Measurements from ENCODE around the gene ACOX2. TPM values are rescaled to one million over a fixed set of nuclear protein-coding genes. Genes with fewer than 3 reads are reported as not detected.

Gene ACOX2
- total RNA-seq, 2 donors from 2014 or later: 2.3 to 5.9 TPM

GRCh38 chr3:58560771-58561311 is 23.9 kb upstream of the ACOX2 start:
- ATAC-seq: peak; percentile 74

GRCh38 chr3:58559586-58559985 is 22.6 kb upstream of the ACOX2 start:
- no peak for ATAC-seq
- 81 to 84% methylated on average over 5 of the region's 5 CpGs for WGBS, 2 donors
- TF ChIP-seq POLR2A (IDR thresholded peaks at IDR 0.05) (no peak), CTCF (IDR thresholded peaks at IDR 0.05) (no peak)
- no peak overlapping the region for H3K4me3 ChIP-seq
- no peaks in the 10 kb centered on the region for H3K36me3 ChIP-seq (replicated peaks in 1 of 2; ENCODE audit: insufficient read depth in 1 of 2, low read depth in 2 of 2)
- no peaks in the 10 kb centered on the region for H3K4me1 ChIP-seq
- intact Hi-C loops (cut with DNase I): no loop called here
- no peaks in the 10 kb centered on the region for H3K9me3 ChIP-seq
- no peaks in the 10 kb centered on the region for H3K27me3 ChIP-seq
- no peak for DNase-seq
- H3K27ac ChIP-seq: no peak overlapping the region

More at GRCh38 chr3:58560771-58561311, 23.9 kb upstream of the ACOX2 start:
- Histone ChIP-seq H3K4me3 (no peak overlapping the region), H3K9me3 (no peaks in the 10 kb centered on the region), H3K27ac (no peak overlapping the region), H3K4me1 (peaks cover 5% of the 10 kb centered on the region), H3K27me3 (no peaks in the 10 kb centered on the region), H3K36me3 (replicated peaks in 1 of 2; ENCODE audit: insufficient read depth in 1 of 2, low read depth in 2 of 2) (no peaks in the 10 kb centered on the region)
- DNase-seq: peak in 1 of 4 donors; percentile 43
- no peak for TF ChIP-seq POLR2A (IDR thresholded peaks at IDR 0.05)
- TF ChIP-seq CTCF (IDR thresholded peaks at IDR 0.05): peak in 3 of 7 experiments; percentile 23 to 38 (median 26)
- intact Hi-C loops (cut with DNase I): no loop called here
- WGBS, 2 donors: 72 to 75% methylated on average over 12 of the region's 12 CpGs

- ATAC-seq (no peak), DNase-seq (no peak)
- no peak overlapping the region for H3K27ac ChIP-seq
- H3K36me3 ChIP-seq (replicated peaks in 1 of 2; ENCODE audit: insufficient read depth in 1 of 2, low read depth in 2 of 2): no peaks in the 10 kb centered on the region
- no peak for TF ChIP-seq CTCF (IDR thresholded peaks at IDR 0.05)
- TF ChIP-seq POLR2A (IDR thresholded peaks at IDR 0.05): no peak
- WGBS, 2 donors: 90 to 92% methylated on average over 6 of the region's 6 CpGs
- H3K4me3 ChIP-seq: no peak overlapping the region
- intact Hi-C loops (cut with DNase I): no loop called here
- H3K27me3 ChIP-seq: no peaks in the 10 kb centered on the region
- no peaks in the 10 kb centered on the region for H3K9me3 ChIP-seq
- no peaks in the 10 kb centered on the region for H3K4me1 ChIP-seq
These were observed 20.5 kb upstream of the ACOX2 start for GRCh38 chr3:58557491-58557890.

GRCh38 chr3:58556761-58557221 is 19.8 kb upstream of the ACOX2 start:
- Histone ChIP-seq H3K36me3 (replicated peaks in 1 of 2; ENCODE audit: insufficient read depth in 1 of 2, low read depth in 2 of 2) (no peaks in the 10 kb centered on the region), H3K4me3 (no peak overlapping the region), H3K27me3 (no peaks in the 10 kb centered on the region), H3K4me1 (no peaks in the 10 kb centered on the region), H3K27ac (no peak overlapping the region), H3K9me3 (no peaks in the 10 kb centered on the region)
- ATAC-seq (no peak), DNase-seq (no peak)
- no peak for TF ChIP-seq CTCF (IDR thresholded peaks at IDR 0.05)
- TF ChIP-seq POLR2A (IDR thresholded peaks at IDR 0.05): no peak
- 65 to 81% methylated on average over 5 to 6 of the region's 6 CpGs for WGBS, 2 donors
- intact Hi-C loops (cut with DNase I): no loop called here

GRCh38 chr3:58556001-58556400 is 19.0 kb upstream of the ACOX2 start:
- no peak for TF ChIP-seq POLR2A (IDR thresholded peaks at IDR 0.05)
- no peak for TF ChIP-seq CTCF (IDR thresholded peaks at IDR 0.05)
- intact Hi-C loops (cut with DNase I): no loop called here
- DNase-seq: no peak

More at GRCh38 chr3:58556001-58556400, 19.0 kb upstream of the ACOX2 start:
- 92 to 93% methylated on average over 5 of the region's 5 CpGs for WGBS, 2 donors
- Histone ChIP-seq H3K4me1 (no peaks in the 10 kb centered on the region), H3K4me3 (no peak overlapping the region), H3K27me3 (no peaks in the 10 kb centered on the region), H3K27ac (no peak overlapping the region), H3K36me3 (replicated peaks in 1 of 2; ENCODE audit: insufficient read depth in 1 of 2, low read depth in 2 of 2) (no peaks in the 10 kb centered on the region), H3K9me3 (no peaks in the 10 kb centered on the region)
- no peak for ATAC-seq

All from body of pancreas (tissue), 4 donors.